B cell (primary cell): ENCODE results near the gene SYN1.

Experiments
- CTCF ChIP-seq: fragments of 200-600 bp; IDR thresholded peaks from one replicate; pipeline ENCODE4 v1.8.0; 2022; ENCODE audit warnings: antibody characterized with exemption, mild to moderate bottlenecking
- EZH2 ChIP-seq: IDR thresholded peaks from 2 replicates; pipeline ENCODE4 v1.6.1; 2012; ENCODE audit warnings: borderline replicate concordance, low read depth, mild to moderate bottlenecking, moderate library complexity, low read length; ENCODE audit not compliant: insufficient read depth, poor library complexity, severe bottlenecking

GRCh38 chrX:47628982-47629381 is 9.3 kb upstream of the SYN1 start:
- no peak for TF ChIP-seq CTCF
- TF ChIP-seq EZH2 = no peak
